OCI-LY3 (cell line): ENCODE data around the gene TSNAX.
A peak's percentile ranks its signal among the peaks of the same experiment; 100 is the strongest.

Experiments used
- H2AFZ ChIP-seq: fragments of 200-600, 300-600 bp; shearing (Covaris generic); 2 replicates; pipeline ENCODE4 v1.6.0; 2014; ENCODE audit warnings: antibody characterized with exemption, low read depth, low read length
- H3K27ac ChIP-seq: fragments of 200-600, 300-600 bp; sonication (generic); 2 replicates; pipeline ENCODE4 v1.5.1; 2014; ENCODE audit warnings: mild to moderate bottlenecking, low read length, moderate library complexity, mixed read lengths
- H3K27me3 ChIP-seq: fragments of 200-600, 300-600 bp; sonication (generic); 2 replicates; pipeline ENCODE4 v1.6.1; 2014; ENCODE audit warnings: low read depth, low read length, mixed read lengths
- H3K36me3 ChIP-seq: fragments of 200-600, 300-600 bp; sonication (generic); replicated peaks from 2 replicates; pipeline ENCODE3; 2014; ENCODE audit warnings: low read depth, low read length, mixed read lengths
- H3K4me1 ChIP-seq: fragments of 300-600, 200-600 bp; sonication (generic); 2 replicates; pipeline ENCODE4 v1.6.1; 2014; ENCODE audit warnings: low read length, mixed read lengths
- H3K4me2 ChIP-seq: fragments of 200-600, 300-600 bp; sonication (generic); 2 replicates; pipeline ENCODE4 v1.6.1; 2014; ENCODE audit warnings: low read length, mixed read lengths
- H3K4me3 ChIP-seq: fragments of 300-600, 200-600 bp; sonication (generic); 2 replicates; pipeline ENCODE4 v1.5.1; 2014; ENCODE audit warnings: antibody characterized with exemption, mild to moderate bottlenecking, low read length, moderate library complexity
- H3K79me2 ChIP-seq: fragments of 300-600, 200-600 bp; shearing (Covaris generic); 2 replicates; pipeline ENCODE4 v1.6.1; 2014; ENCODE audit warnings: mild to moderate bottlenecking, low read length, mixed read lengths
- H3K9ac ChIP-seq: fragments of 300-600, 200-600 bp; shearing (Covaris generic); 2 replicates; pipeline ENCODE4 v1.6.0; 2014; ENCODE audit warnings: mild to moderate bottlenecking, low read length, moderate library complexity
- H3K9me3 ChIP-seq: fragments of 200-600, 300-600 bp; shearing (Covaris generic); 2 replicates; pipeline ENCODE4 v1.6.1; 2014; ENCODE audit warnings: low read length, mixed read lengths; ENCODE audit not compliant: insufficient read depth
- H4K20me1 ChIP-seq: fragments of 200-600, 300-600 bp; sonication (generic); 2 replicates; pipeline ENCODE4 v1.6.1; 2016; ENCODE audit warnings: low read length, mixed read lengths; ENCODE audit not compliant: insufficient read depth
- EZH2phosphoT487 ChIP-seq: fragments of 200-600 bp; shearing (Covaris generic); IDR thresholded peaks from 2 replicates; pipeline ENCODE4 v1.6.1; 2018; ENCODE audit warnings: antibody characterized with exemption, mixed run types, low read depth
- TF ChIP-seq, protein P1 (sequence below): fragments of 200-600, 300-600 bp; sonication (generic); IDR thresholded peaks from 2 replicates; pipeline ENCODE4 v1.5.1; 2014; ENCODE audit warnings: antibody characterized with exemption, low read length, low read depth

TSNAX gene

GRCh38 chr1:231602673-231602984 lies 74.2 kb downstream of the TSNAX start:
- TF ChIP-seq, protein P1, sequence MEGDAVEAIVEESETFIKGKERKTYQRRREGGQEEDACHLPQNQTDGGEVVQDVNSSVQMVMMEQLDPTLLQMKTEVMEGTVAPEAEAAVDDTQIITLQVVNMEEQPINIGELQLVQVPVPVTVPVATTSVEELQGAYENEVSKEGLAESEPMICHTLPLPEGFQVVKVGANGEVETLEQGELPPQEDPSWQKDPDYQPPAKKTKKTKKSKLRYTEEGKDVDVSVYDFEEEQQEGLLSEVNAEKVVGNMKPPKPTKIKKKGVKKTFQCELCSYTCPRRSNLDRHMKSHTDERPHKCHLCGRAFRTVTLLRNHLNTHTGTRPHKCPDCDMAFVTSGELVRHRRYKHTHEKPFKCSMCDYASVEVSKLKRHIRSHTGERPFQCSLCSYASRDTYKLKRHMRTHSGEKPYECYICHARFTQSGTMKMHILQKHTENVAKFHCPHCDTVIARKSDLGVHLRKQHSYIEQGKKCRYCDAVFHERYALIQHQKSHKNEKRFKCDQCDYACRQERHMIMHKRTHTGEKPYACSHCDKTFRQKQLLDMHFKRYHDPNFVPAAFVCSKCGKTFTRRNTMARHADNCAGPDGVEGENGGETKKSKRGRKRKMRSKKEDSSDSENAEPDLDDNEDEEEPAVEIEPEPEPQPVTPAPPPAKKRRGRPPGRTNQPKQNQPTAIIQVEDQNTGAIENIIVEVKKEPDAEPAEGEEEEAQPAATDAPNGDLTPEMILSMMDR: no peak
- no peak for TF ChIP-seq EZH2phosphoT487
- H2AFZ ChIP-seq: no peak overlapping the region
- no peak overlapping the region for H3K4me3 ChIP-seq
- peaks cover 47% of the 10 kb centered on the region for H3K27me3 ChIP-seq
- H3K4me2 ChIP-seq: no peak overlapping the region
- no peaks in the 10 kb centered on the region; the same call in 1 of the 2 replicates for H3K9me3 ChIP-seq
- no peak overlapping the region for H3K9ac ChIP-seq
- no peaks in the 10 kb centered on the region for H3K79me2 ChIP-seq
- 0 out of 2 replicates have a peak, but pooled peaks cover 4% of the 10 kb centered on the region for H3K4me1 ChIP-seq
- no peaks in the 10 kb centered on the region; the same call in 1 of the 2 replicates for H4K20me1 ChIP-seq
- H3K36me3 ChIP-seq: no peaks in the 10 kb centered on the region
- H3K27ac ChIP-seq: no peak overlapping the region

- H4K20me1 ChIP-seq: no peaks in the 10 kb centered on the region; the same call in 1 of the 2 replicates
- H3K79me2 ChIP-seq: no peaks in the 10 kb centered on the region
- no peak overlapping the region for H3K27ac ChIP-seq
- no peaks in the 10 kb centered on the region; the same call in 1 of the 2 replicates for H3K9me3 ChIP-seq
- 0 out of 2 replicates have a peak, but pooled peaks cover 4% of the 10 kb centered on the region for H3K4me1 ChIP-seq
- H3K36me3 ChIP-seq: no peaks in the 10 kb centered on the region
- TF ChIP-seq EZH2phosphoT487: no peak
- TF ChIP-seq, protein P1: peak; percentile 94
- H3K4me3 ChIP-seq: peak overlapping the region; percentile 78
- H2AFZ ChIP-seq: peak overlapping the region; percentile 94
- H3K27me3 ChIP-seq: peaks cover 57% of the 10 kb centered on the region
- H3K4me2 ChIP-seq: peak overlapping the region; percentile 89
- peak overlapping the region; percentile 43 for H3K9ac ChIP-seq
Observed at GRCh38 chr1:231603598-231604275, 75.3 kb downstream of the TSNAX start.

- peaks cover 61% of the 10 kb centered on the region for H3K27me3 ChIP-seq
- H3K4me2 ChIP-seq: peak overlapping the region; percentile 89
- TF ChIP-seq, protein P1: no peak
- H3K27ac ChIP-seq: no peak overlapping the region
- H3K36me3 ChIP-seq: no peaks in the 10 kb centered on the region
- H3K79me2 ChIP-seq: no peaks in the 10 kb centered on the region
- peak overlapping the region; percentile 78 for H3K4me3 ChIP-seq
- no peaks in the 10 kb centered on the region; the same call in 1 of the 2 replicates for H4K20me1 ChIP-seq
- no peak overlapping the region for H2AFZ ChIP-seq
- 0 out of 2 replicates have a peak, but pooled peaks cover 4% of the 10 kb centered on the region for H3K4me1 ChIP-seq
- H3K9me3 ChIP-seq: no peaks in the 10 kb centered on the region; the same call in 1 of the 2 replicates
- H3K9ac ChIP-seq: no peak overlapping the region
Observed at GRCh38 chr1:231604276-231604621, 75.8 kb downstream of the TSNAX start.

GRCh38 chr1:231605149-231606100 lies 77.0 kb downstream of the TSNAX start:
- peaks cover 67% of the 10 kb centered on the region for H3K27me3 ChIP-seq
- 0 out of 2 replicates have a peak, but pooled peaks cover 4% of the 10 kb centered on the region for H3K4me1 ChIP-seq
- no peak overlapping the region for H3K4me3 ChIP-seq
- H4K20me1 ChIP-seq: peaks cover 3% of the 10 kb centered on the region
- no peaks in the 10 kb centered on the region; the same call in 1 of the 2 replicates for H3K9me3 ChIP-seq
- no peak overlapping the region for H2AFZ ChIP-seq
- TF ChIP-seq, protein P1: no peak
- no peak for TF ChIP-seq EZH2phosphoT487
- H3K79me2 ChIP-seq: no peaks in the 10 kb centered on the region
- H3K27ac ChIP-seq: no peak overlapping the region
- H3K4me2 ChIP-seq: no peak overlapping the region
- no peaks in the 10 kb centered on the region for H3K36me3 ChIP-seq
- H3K9ac ChIP-seq: no peak overlapping the region
